Ramos (cell line): ENCODE data around the gene MOSPD3.

Experiments
- in situ Hi-C: fragments of 300-500 bp; cut with MboI; formaldehyde crosslinking; loops from one replicate; pipeline ENCODE4 v1.14.3; 2022; ENCODE audit warnings: low sequenced_read_pairs; ENCODE audit not compliant: unreplicated experiment

MOSPD3 gene

GRCh38 chr7:100575206-100575631, 37.1 kb upstream of the MOSPD3 start:
- in situ Hi-C loops = no loop called here

GRCh38 chr7:100575746-100576383, 36.5 kb upstream of the MOSPD3 start:
- in situ Hi-C loops = no loop called here

GRCh38 chr7:100576384-100576993, 35.9 kb upstream of the MOSPD3 start:
- in situ Hi-C loops = no loop called here

- in situ Hi-C loops = no loop called here
Measured at GRCh38 chr7:100577103-100577502, 35.2 kb upstream of the MOSPD3 start.

- in situ Hi-C loops = no loop called here
Measured at GRCh38 chr7:100577507-100577906, 34.8 kb upstream of the MOSPD3 start.

GRCh38 chr7:100578246-100579183, 33.8 kb upstream of the MOSPD3 start:
- in situ Hi-C loops = no loop called here

- in situ Hi-C loops = no loop called here
Measured at GRCh38 chr7:100580466-100581283, 31.7 kb upstream of the MOSPD3 start.

GRCh38 chr7:100582041-100582579, 30.2 kb upstream of the MOSPD3 start:
- in situ Hi-C loops = no loop called here

- in situ Hi-C loops = no loop called here
Measured at GRCh38 chr7:100582650-100583049, 29.7 kb upstream of the MOSPD3 start.

- in situ Hi-C loops = no loop called here
Measured at GRCh38 chr7:100583132-100584053, 28.9 kb upstream of the MOSPD3 start.

GRCh38 chr7:100584054-100584682, 28.2 kb upstream of the MOSPD3 start:
- in situ Hi-C loops = no loop called here

GRCh38 chr7:100584683-100585510, 27.4 kb upstream of the MOSPD3 start:
- in situ Hi-C loops = no loop called here

GRCh38 chr7:100585511-100586265, 26.7 kb upstream of the MOSPD3 start, which contains the start of gene LRCH4:
TSS of gene LRCH4 (minus strand) at chr7:100586129. CDS start at chr7:100586100, 29 bp downstream.
- in situ Hi-C loops = no loop called here

- in situ Hi-C loops = no loop called here
Measured at GRCh38 chr7:100586266-100587025, 25.9 kb upstream of the MOSPD3 start, which contains the start of gene FBXO24. TSS of gene FBXO24 (plus strand) at chr7:100586328. CDS start at chr7:100586626, 298 bp downstream.

GRCh38 chr7:100588438-100588837, 23.9 kb upstream of the MOSPD3 start:
- in situ Hi-C loops = no loop called here

- in situ Hi-C loops = no loop called here
Measured at GRCh38 chr7:100589341-100589947, 22.9 kb upstream of the MOSPD3 start.
